DOHH2 (cell line): ENCODE data around the gene FNDC3B.

Experiments
- EZH2phosphoT487 ChIP-seq: fragments of 200-600 bp; sonication (generic); IDR thresholded peaks from 2 replicates; pipeline ENCODE4 v1.6.1; 2017; ENCODE audit warnings: borderline replicate concordance, mild to moderate bottlenecking, antibody characterized with exemption, low read length, moderate library complexity, mixed read lengths
- TF ChIP-seq, protein P1 (sequence below): fragments of 200-600 bp; sonication (generic); IDR thresholded peaks from one replicate; pipeline ENCODE4 v1.5.1; 2014; ENCODE audit warnings: antibody characterized with exemption, mild to moderate bottlenecking, low read depth, low read length; ENCODE audit not compliant: poor library complexity, severe bottlenecking

- TF ChIP-seq, protein P1, sequence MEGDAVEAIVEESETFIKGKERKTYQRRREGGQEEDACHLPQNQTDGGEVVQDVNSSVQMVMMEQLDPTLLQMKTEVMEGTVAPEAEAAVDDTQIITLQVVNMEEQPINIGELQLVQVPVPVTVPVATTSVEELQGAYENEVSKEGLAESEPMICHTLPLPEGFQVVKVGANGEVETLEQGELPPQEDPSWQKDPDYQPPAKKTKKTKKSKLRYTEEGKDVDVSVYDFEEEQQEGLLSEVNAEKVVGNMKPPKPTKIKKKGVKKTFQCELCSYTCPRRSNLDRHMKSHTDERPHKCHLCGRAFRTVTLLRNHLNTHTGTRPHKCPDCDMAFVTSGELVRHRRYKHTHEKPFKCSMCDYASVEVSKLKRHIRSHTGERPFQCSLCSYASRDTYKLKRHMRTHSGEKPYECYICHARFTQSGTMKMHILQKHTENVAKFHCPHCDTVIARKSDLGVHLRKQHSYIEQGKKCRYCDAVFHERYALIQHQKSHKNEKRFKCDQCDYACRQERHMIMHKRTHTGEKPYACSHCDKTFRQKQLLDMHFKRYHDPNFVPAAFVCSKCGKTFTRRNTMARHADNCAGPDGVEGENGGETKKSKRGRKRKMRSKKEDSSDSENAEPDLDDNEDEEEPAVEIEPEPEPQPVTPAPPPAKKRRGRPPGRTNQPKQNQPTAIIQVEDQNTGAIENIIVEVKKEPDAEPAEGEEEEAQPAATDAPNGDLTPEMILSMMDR, result no peak
- no peak for TF ChIP-seq EZH2phosphoT487
Measured at GRCh38 chr3:172376881-172377280, 337.5 kb downstream of the FNDC3B start.
